Superior temporal gyrus (tissue), 1 donor: ENCODE results near the gene TBX2.

ENCODE experiments used
- DNase-seq: peaks from one replicate; pipeline ENCODE4 v3.0.0-alpha.2; 2016; ENCODE audit errors: extremely low spot score

The TBX2 gene

GRCh38 chr17:61453566-61454380 is 54.1 kb downstream of the TBX2 start:
- DNase-seq: no peak

GRCh38 chr17:61454381-61455323 is 55.0 kb downstream of the TBX2 start:
- DNase-seq: no peak

GRCh38 chr17:61455324-61456060 is 55.8 kb downstream of the TBX2 start:
- DNase-seq: no peak

GRCh38 chr17:61456061-61456681 is 56.5 kb downstream of the TBX2 start:
- no peak for DNase-seq

GRCh38 chr17:61456688-61457225 is 57.1 kb downstream of the TBX2 start:
- DNase-seq: no peak

- no peak for DNase-seq
Observed at GRCh38 chr17:61457226-61457983, 57.8 kb downstream of the TBX2 start.

- no peak for DNase-seq
Observed at GRCh38 chr17:61458000-61458399, 58.4 kb downstream of the TBX2 start.

GRCh38 chr17:61458421-61459141 is 58.9 kb downstream of the TBX2 start:
- DNase-seq: no peak
